RWPE2 (cell line): ENCODE measurements around the gene FAF1.

ENCODE experiments used
- ATAC-seq: fragments of 200-7000 bp; cut with Tn5 transposase; 3 replicates; pipeline ENCODE4 v1.9.1; 2021; ENCODE audit warnings: low read depth
- DNase-seq: peaks from one replicate; pipeline ENCODE4 v3.0.0-alpha.2; 2020; ENCODE audit warnings: low spot score
- H3K27ac ChIP-seq: fragments of 450-650 bp; 2 replicates; pipeline ENCODE4 v1.5.1; 2017; ENCODE audit warnings: mild to moderate bottlenecking; ENCODE audit not compliant: poor library complexity, severe bottlenecking
- H3K27me3 ChIP-seq: fragments of 250-450 bp; sonication (Bioruptor Pico); 2 replicates; pipeline ENCODE4 v1.5.1; 2021; ENCODE audit warnings: mild to moderate bottlenecking, moderate library complexity; ENCODE audit not compliant: insufficient read depth, poor library complexity, severe bottlenecking
- H3K36me3 ChIP-seq: fragments of 250-450 bp; sonication (Bioruptor Pico); 2 replicates; pipeline ENCODE4 v1.5.1; 2020; ENCODE audit warnings: low read depth, mild to moderate bottlenecking, moderate library complexity
- H3K4me1 ChIP-seq: fragments of 250-450 bp; sonication (Bioruptor Pico); 2 replicates; pipeline ENCODE4 v1.5.1; 2021; ENCODE audit warnings: mild to moderate bottlenecking, moderate library complexity; ENCODE audit not compliant: insufficient read depth, poor library complexity, severe bottlenecking
- H3K4me3 ChIP-seq: fragments of 250-450 bp; sonication (Bioruptor Pico); 2 replicates; pipeline ENCODE4 v1.5.1; 2021; ENCODE audit warnings: mild to moderate bottlenecking, moderate library complexity; ENCODE audit not compliant: severe bottlenecking
- H3K9me3 ChIP-seq: fragments of 250-450 bp; sonication (Bioruptor Pico); 2 replicates; pipeline ENCODE4 v1.5.1; 2021; ENCODE audit warnings: mild to moderate bottlenecking, moderate library complexity; ENCODE audit not compliant: severe bottlenecking
- TF ChIP-seq, protein P1 (sequence below): fragments of 450-650 bp; IDR thresholded peaks from one replicate; pipeline ENCODE4 v1.5.1; 2017; ENCODE audit warnings: mild to moderate bottlenecking, moderate library complexity; ENCODE audit not compliant: poor library complexity, severe bottlenecking

FAF1 gene

DNA sequence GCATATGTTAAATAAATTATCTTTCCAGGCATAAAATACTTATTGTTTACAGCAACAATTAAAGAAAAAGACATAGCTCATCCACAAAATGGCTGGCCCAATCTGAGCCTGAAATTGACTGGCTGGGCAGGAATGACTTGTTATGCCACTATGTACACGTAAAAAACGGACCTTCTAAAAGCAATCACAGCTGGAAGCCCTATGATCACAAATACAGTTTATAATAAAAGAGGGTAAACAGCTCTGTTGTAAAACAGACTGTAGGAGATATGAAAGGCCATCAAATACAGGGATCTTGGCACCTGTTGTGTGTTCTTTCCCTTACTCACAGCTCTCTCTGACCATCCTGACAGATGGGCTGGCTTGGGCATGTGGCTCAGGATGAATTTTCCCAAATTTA is 466.4 kb downstream of the FAF1 start:
- Histone ChIP-seq H3K4me3 (no peak overlapping the region), H3K27ac (no peak overlapping the region), H3K4me1 (no peaks in the 10 kb centered on the region), H3K9me3 (peaks cover 2% of the 10 kb centered on the region), H3K27me3 (no peaks in the 10 kb centered on the region), H3K36me3 (peaks cover 24% of the 10 kb centered on the region)
- DNase-seq (no peak), ATAC-seq (no peak)
- TF ChIP-seq, protein P1, sequence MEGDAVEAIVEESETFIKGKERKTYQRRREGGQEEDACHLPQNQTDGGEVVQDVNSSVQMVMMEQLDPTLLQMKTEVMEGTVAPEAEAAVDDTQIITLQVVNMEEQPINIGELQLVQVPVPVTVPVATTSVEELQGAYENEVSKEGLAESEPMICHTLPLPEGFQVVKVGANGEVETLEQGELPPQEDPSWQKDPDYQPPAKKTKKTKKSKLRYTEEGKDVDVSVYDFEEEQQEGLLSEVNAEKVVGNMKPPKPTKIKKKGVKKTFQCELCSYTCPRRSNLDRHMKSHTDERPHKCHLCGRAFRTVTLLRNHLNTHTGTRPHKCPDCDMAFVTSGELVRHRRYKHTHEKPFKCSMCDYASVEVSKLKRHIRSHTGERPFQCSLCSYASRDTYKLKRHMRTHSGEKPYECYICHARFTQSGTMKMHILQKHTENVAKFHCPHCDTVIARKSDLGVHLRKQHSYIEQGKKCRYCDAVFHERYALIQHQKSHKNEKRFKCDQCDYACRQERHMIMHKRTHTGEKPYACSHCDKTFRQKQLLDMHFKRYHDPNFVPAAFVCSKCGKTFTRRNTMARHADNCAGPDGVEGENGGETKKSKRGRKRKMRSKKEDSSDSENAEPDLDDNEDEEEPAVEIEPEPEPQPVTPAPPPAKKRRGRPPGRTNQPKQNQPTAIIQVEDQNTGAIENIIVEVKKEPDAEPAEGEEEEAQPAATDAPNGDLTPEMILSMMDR = no peak

DNA sequence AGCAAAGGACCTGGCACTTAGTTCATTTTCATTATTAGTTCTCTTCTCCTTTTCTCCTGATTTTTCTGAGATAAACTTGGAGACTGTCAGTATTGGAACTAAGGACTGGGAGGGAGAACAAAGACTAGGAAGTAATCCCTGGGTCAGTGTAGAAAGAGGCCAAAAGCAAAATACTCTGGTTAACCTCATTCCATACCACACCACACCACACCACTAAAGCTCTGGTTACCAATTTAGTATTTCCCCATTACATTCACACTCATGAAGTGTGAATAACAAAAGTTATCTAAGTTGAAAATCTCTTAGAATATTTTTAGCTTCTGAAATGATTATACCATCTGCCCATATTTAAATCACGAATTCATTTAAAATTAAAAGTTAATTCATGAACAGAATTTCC is 467.9 kb downstream of the FAF1 start:
- no peaks in the 10 kb centered on the region for H3K27me3 ChIP-seq
- H3K4me1 ChIP-seq = no peaks in the 10 kb centered on the region
- H3K36me3 ChIP-seq = peaks cover 17% of the 10 kb centered on the region
- no peak for DNase-seq
- no peak overlapping the region for H3K27ac ChIP-seq
- TF ChIP-seq, protein P1 = no peak
- H3K4me3 ChIP-seq = no peak overlapping the region
- peaks cover 2% of the 10 kb centered on the region for H3K9me3 ChIP-seq
- no peak for ATAC-seq

DNA sequence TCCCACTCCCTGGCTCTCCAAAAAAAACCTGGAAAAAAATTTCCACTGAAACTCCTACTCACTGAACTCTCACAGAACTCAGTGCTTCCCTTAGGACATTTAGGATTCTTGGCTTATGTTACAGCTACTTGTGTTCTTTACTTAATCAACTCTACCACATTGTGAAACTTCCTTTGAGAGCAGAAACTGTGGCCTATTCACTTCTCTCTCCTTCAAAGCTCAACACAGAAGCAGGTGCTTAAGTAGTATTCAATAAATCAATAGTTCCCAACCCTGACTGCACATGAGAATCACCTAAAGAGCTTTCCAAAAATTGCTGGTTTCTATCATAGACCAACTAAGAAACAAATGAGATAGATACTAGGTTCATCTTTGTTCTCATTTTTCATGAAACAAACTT is 468.9 kb downstream of the FAF1 start:
- ATAC-seq (no peak), DNase-seq (no peak)
- Histone ChIP-seq H3K27me3 (no peaks in the 10 kb centered on the region), H3K27ac (no peak overlapping the region), H3K36me3 (peaks cover 15% of the 10 kb centered on the region; the same call in 1 of the 2 replicates), H3K4me3 (no peak overlapping the region), H3K9me3 (no peaks in the 10 kb centered on the region), H3K4me1 (no peaks in the 10 kb centered on the region)
- TF ChIP-seq, protein P1 = no peak

DNA sequence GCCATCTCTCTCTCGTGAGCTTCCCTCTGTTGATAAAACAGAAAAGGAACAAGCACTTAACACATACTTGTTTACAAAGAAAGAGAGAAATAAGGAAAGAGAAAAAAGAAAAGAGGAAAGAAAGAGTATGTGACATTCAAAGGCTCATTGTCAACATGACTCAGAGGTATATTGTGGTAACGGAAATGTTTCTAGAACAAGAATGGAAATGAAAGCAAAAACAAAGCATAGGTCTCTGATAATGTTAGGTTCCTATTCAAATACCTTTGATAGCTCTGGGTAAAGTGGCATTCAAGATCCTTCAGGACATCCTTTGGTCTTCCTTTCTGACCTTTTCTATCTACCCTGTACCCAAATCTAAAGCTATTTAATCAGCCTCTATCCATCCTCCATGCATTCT is 469.4 kb downstream of the FAF1 start:
- no peak for ATAC-seq
- Histone ChIP-seq H3K9me3 (no peaks in the 10 kb centered on the region), H3K36me3 (peaks cover 15% of the 10 kb centered on the region; the same call in 1 of the 2 replicates), H3K27ac (no peak overlapping the region), H3K4me1 (no peaks in the 10 kb centered on the region), H3K4me3 (no peak overlapping the region), H3K27me3 (no peaks in the 10 kb centered on the region)
- TF ChIP-seq, protein P1 = no peak
- no peak for DNase-seq

DNA sequence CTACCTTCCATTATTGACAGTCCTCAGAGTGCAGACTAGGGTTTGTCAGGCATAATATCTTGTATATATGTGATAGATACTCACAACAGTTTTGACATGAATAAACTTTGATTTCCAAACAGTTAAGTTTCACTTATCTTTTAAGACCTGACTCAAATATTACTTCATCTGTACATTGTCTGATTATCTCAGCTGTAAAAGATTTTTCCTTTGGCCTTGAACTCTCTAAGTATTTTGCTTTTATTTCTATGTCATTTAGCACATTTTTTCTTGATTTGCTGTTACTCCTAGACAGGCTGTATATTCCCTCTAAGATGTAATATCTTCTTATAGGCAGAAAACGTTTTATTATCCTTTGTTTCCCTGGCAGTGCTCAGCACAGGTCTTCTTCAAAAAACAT is 471.2 kb downstream of the FAF1 start:
- no peaks in the 10 kb centered on the region for H3K27me3 ChIP-seq
- H3K27ac ChIP-seq = no peak overlapping the region
- TF ChIP-seq, protein P1 = no peak
- no peaks in the 10 kb centered on the region for H3K9me3 ChIP-seq
- no peaks in the 10 kb centered on the region for H3K4me1 ChIP-seq
- H3K36me3 ChIP-seq = peaks cover 15% of the 10 kb centered on the region; the same call in 1 of the 2 replicates
- H3K4me3 ChIP-seq = no peak overlapping the region
- no peak for DNase-seq
- no peak for ATAC-seq
